HG03045 (cell line): ENCODE data around the gene DSCAML1.

Experiments used
- ATAC-seq: cut with Tn5 transposase; IDR thresholded peaks from one replicate; pipeline ENCODE4 v1.9.1; 2021; ENCODE audit warnings: mild to moderate bottlenecking, moderate library complexity; ENCODE audit not compliant: unreplicated experiment

The DSCAML1 gene

GRCh38 chr11:117795638-117796455 lies 1.2 kb downstream of the DSCAML1 start:
- no peak for ATAC-seq

- no peak for ATAC-seq
Measured at GRCh38 chr11:117794772-117795629, 2.0 kb downstream of the DSCAML1 start.

DNA sequence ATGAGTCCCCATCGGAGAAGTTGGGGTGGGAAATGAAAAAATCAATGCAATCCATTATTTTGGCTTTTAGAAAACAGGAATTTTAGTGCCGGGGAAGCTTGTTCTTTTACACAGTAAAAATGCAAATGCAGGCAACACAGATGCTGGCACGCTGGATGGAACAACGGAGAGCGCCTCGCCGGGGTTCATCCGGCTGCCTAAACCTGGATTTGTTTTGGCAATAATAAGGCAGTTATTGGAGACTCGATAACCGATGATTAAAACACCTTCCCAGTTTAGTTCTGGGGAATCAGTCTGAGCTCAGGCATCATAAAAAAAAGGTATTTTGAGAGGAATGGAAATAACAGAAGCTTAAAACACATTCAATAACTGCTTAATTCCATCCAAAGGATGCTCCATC lies 2.9 kb downstream of the DSCAML1 start:
- ATAC-seq = no peak

- no peak for ATAC-seq
Measured at GRCh38 chr11:117793583-117793982, 3.4 kb downstream of the DSCAML1 start.

DNA sequence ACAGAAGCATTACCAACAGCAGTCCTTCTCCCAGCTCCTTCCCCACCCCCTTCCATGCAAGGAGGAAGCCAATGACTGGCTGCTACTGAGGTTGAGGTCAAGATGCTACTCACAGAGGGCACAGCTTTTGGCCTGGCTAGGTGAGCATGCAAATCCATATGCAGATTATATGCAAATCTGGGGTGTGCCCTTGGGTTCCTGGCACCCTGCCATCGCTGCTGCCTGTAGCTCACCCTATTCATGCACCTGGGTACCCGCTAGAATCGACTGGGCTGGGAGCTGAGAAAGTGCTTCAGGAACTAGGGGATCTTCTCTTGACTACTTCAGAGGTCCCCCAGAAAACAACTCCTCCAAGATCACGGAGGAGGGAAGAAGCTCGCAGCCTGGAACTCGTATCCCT lies 4.0 kb downstream of the DSCAML1 start:
- ATAC-seq = no peak

DNA sequence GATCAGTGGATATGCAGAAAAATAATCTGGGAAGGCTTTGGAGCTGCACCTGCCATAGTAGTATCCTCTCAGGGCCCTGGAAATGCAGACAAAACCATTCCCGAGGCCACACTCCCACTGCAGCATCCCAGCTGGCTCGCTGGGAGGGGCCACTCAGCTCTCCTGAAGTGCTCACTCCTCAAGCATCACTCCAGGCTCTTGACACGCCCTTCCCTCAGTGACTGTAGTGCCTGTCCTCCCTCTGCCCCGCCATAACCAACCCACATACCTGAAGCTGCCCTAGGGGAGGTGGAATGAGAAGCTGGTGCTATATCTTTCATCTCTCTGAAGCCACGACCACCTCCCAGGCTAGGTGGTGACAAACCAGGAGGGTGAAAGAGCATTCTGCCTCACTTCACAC lies 4.8 kb downstream of the DSCAML1 start:
- ATAC-seq = no peak

- no peak for ATAC-seq
Measured at GRCh38 chr11:117790279-117790678, 6.7 kb downstream of the DSCAML1 start.

GRCh38 chr11:117789241-117789640 lies 7.8 kb downstream of the DSCAML1 start:
- ATAC-seq = no peak

DNA sequence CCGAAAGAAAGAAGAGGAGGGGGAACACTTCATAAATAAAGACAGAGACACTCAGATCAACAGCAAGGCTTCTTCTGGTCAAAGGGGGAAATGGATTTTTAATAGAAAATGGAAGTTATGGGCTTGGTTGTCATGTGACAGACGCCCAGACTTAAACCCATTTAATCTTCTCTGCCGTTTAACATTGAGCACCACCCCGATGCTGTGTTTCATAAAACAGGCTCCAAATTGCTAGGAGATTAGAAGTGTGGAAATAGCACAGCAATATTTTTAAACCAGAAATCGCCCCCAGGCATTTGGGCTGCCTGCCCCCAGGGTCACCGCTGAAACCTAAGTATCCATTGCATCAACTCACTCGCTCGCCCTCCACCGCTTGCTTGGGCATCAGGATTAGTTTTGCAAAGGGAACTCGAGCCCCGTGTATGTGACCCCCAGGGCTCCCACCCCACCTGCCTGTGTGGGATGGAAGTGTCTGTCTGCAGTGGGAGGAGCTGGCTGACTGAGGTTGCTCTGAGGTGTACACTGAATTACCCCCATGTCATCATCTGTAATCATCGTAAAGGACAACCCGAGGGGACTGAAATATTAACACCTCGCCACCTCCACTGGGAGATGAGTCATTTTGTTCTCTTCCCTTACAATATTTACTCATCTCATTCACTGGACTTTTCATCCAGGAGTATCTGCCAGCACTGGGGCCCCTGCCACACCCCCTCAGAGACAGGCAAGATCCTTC lies 10.7 kb downstream of the DSCAML1 start:
- ATAC-seq = no peak

GRCh38 chr11:117782101-117782500 lies 14.9 kb downstream of the DSCAML1 start:
- no peak for ATAC-seq

DNA sequence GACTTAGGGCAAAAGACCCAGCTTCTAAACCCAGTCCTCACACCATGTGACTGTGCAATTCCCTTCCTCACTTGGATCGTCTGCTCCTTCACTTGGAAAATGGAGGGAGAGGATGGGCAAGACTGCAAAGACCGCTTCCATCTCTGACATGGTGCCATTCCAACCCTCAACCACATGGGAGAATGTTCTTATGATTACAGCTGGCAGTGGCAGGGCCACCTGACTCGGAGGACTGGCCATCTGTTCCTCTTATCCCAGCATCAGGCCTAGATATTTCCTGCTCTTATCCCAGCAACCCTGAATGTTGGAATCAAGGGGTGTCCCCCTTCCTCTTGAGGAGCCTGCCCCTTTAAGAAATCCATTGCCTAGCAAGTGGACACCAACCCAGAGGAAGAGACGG lies 15.4 kb downstream of the DSCAML1 start:
- no peak for ATAC-seq

GRCh38 chr11:117780456-117780855 lies 16.6 kb downstream of the DSCAML1 start:
- no peak for ATAC-seq

DNA sequence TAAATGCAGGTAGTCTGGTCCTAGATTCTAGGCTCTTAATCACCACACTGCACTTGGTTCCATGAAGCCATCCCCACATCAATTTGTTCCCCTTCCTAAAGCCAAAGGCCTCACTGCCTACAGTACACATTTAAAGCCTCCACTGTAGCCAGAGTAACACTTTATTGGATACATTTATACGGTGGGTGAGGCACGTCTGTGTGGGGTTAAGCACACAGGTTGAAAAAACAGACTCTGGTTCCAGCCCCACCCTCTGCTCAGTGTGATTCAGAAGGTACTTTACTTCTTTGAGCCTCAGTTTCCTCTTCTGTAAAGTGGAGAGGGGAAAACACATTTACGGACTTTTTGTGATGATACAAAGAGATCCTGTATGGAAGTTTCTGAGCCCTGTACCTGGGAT lies 22.5 kb downstream of the DSCAML1 start:
- ATAC-seq = no peak

GRCh38 chr11:117772360-117772759 lies 24.7 kb downstream of the DSCAML1 start:
- ATAC-seq = no peak

GRCh38 chr11:117771841-117772240 lies 25.2 kb downstream of the DSCAML1 start:
- ATAC-seq = no peak

GRCh38 chr11:117771197-117771596 lies 25.8 kb downstream of the DSCAML1 start:
- ATAC-seq = no peak

DNA sequence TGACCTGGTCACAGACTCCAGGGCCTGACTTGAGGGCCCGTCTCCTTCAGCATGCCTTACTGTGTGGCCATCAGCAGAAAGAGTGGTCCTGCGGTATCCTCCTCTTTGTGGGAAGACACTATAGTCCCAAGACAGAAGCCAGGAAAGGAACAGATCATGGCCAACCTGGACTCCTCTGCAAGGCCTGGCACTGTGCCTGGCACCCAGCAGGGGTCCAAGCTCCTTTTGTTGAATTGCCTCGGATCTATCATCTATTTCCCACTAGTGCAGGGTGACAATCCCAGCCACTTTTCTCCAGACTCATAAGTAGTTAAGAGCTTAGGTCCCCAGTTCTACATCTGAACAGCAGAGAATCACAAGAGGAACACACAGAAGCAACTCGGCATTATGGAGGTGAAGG lies 27.0 kb downstream of the DSCAML1 start:
- ATAC-seq = no peak

DNA sequence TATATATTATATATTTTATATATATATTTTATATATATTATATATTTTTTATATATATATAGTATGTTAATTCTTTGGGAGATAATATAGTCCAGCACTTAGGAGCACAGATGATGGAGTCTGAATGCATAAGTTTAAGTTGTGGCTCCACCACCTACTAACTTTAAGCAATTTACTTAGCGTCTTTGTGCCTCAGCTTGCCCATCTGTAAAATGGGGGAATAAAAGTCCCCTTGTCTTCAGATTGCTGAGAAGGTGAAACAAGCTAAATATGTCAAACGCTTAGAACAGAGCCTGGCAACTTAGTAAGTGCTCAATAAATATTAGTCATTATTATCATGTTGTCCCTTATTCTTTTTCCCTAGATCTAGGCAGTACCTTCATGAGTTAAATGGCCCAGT lies 27.5 kb downstream of the DSCAML1 start:
- no peak for ATAC-seq

GRCh38 chr11:117768506-117768905 lies 28.5 kb downstream of the DSCAML1 start:
- ATAC-seq = no peak

DNA sequence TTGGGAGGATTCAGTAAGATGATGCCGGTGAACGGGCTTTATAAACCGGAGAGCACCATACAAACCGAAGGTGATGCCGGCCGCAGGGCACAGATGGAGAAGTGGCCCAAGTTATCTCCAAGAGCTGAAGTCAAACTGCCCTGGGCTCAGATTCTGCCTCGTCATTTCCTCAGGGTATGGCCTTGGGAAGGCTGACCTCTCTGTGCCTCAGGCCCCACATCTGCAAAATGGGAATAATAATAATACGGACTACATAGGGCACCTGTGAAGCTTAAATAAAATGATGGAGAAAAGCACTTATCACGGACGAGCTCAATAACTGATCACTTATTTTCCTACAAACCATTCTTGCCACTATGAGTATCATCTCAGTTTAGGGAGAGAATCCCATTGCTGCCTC lies 29.9 kb downstream of the DSCAML1 start:
- no peak for ATAC-seq

DNA sequence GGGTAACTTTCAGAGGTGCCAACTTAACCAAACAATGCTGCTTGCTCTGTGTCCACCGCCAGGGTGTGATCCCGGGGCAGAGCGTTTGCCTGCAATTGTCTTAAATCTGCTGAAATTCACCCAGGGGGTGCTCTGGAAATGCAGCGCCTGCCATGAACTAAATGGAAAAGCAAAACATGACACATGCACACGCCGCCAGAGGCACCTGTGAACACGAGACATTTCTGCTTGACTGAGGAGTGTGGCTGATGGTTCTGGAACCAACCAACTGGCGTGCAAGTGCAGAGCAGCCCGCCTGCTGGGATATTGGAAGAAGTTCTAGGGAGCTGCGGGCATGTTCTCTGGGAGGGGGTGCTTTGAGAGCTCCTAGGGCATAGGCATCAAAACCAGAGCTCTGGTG lies 30.4 kb downstream of the DSCAML1 start:
- ATAC-seq = no peak
